SK-N-SH (cell line): ENCODE results near the gene DHRS9. TPM values are rescaled to one million over a fixed set of nuclear protein-coding genes. Genes with fewer than 3 reads are reported as not detected.

Source experiments
- polyA plus RNA-seq, 3 experiments: library from polyadenylated mRNA; depleted of rRNA; stranded (reverse); fragments of >200 nt; gene quantifications; 2 replicates each; pipeline ENCODE4 v1.2.3, GENCODE V29; 2012

The DHRS9 gene
- polyA plus RNA-seq, 1 of the 3 experiments (the other 2 are of a cell fraction), result not detected

Other genes with a start within 250 kb of the DHRS9 start
- gene SPC25, start 179.1 kb upstream of the DHRS9 start, polyA plus RNA-seq (2012; rRNA removed), result 4.8 TPM in 2 replicates
- not detected in 2 replicates for gene G6PC2, start 168.3 kb upstream of the DHRS9 start, polyA plus RNA-seq (2012; rRNA removed)
- not detected in 2 replicates for gene ABCB11, start 38.2 kb upstream of the DHRS9 start, polyA plus RNA-seq (2012; rRNA removed)